ENCODE measurements around the gene KIAA1614. TPM values are rescaled to one million over a fixed set of nuclear protein-coding genes. Genes with fewer than 3 reads are reported as not detected.
A peak's percentile ranks its signal among the peaks of the same experiment; 100 is the strongest.

The KIAA1614 gene
- total RNA-seq, 1 donor from 2014 or later, result 6.6 TPM

DNA sequence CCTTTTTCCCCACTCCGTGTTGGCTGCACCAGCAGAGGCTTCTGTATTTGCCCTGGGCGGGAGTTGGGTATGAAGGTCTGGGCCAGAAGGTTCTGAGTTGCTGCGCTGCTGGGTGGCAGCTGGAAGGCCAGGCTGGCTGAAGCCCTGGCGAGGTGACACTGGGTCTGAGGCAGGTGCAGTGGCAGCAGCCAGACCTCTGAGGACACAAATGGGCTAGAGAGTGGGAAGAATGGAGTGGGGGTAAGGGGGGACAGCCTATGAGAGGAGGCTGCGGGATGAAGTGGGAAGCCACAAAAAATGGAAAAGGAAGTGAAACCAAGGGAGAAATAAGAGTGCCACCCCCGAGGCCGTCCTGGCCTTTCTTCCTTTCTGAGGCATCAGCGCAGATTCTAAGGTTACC is 56.7 kb downstream of the KIAA1614 start:
- DNase-seq (ENCODE audit: extremely low spot score, unreplicated experiment), result no peak
- TF ChIP-seq, protein P1, sequence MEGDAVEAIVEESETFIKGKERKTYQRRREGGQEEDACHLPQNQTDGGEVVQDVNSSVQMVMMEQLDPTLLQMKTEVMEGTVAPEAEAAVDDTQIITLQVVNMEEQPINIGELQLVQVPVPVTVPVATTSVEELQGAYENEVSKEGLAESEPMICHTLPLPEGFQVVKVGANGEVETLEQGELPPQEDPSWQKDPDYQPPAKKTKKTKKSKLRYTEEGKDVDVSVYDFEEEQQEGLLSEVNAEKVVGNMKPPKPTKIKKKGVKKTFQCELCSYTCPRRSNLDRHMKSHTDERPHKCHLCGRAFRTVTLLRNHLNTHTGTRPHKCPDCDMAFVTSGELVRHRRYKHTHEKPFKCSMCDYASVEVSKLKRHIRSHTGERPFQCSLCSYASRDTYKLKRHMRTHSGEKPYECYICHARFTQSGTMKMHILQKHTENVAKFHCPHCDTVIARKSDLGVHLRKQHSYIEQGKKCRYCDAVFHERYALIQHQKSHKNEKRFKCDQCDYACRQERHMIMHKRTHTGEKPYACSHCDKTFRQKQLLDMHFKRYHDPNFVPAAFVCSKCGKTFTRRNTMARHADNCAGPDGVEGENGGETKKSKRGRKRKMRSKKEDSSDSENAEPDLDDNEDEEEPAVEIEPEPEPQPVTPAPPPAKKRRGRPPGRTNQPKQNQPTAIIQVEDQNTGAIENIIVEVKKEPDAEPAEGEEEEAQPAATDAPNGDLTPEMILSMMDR (IDR thresholded peaks at IDR 0.05), result no peak
- H3K9me3 Mint-ChIP-seq (ENCODE audit: unreplicated experiment), result no peaks in the 10 kb centered on the region
- no peak overlapping the region for H3K4me3 Mint-ChIP-seq (ENCODE audit: unreplicated experiment)
- peaks cover 55% of the 10 kb centered on the region for H3K36me3 Mint-ChIP-seq (ENCODE audit: unreplicated experiment)
- no peaks in the 10 kb centered on the region for H3K27me3 Mint-ChIP-seq (ENCODE audit: unreplicated experiment)
- no peak overlapping the region for H3K27ac Mint-ChIP-seq (ENCODE audit: unreplicated experiment)
- peaks cover 10% of the 10 kb centered on the region for H3K4me1 Mint-ChIP-seq (ENCODE audit: unreplicated experiment)

- TF ChIP-seq, protein P1 (IDR thresholded peaks at IDR 0.05), result no peak
- no peak overlapping the region for H3K4me3 Mint-ChIP-seq (ENCODE audit: unreplicated experiment)
- peaks cover 61% of the 10 kb centered on the region for H3K36me3 Mint-ChIP-seq (ENCODE audit: unreplicated experiment)
- peaks cover 10% of the 10 kb centered on the region for H3K4me1 Mint-ChIP-seq (ENCODE audit: unreplicated experiment)
- DNase-seq (ENCODE audit: extremely low spot score, unreplicated experiment), result no peak
- no peak overlapping the region for H3K27ac Mint-ChIP-seq (ENCODE audit: unreplicated experiment)
- no peaks in the 10 kb centered on the region for H3K27me3 Mint-ChIP-seq (ENCODE audit: unreplicated experiment)
- H3K9me3 Mint-ChIP-seq (ENCODE audit: unreplicated experiment), result no peaks in the 10 kb centered on the region
Observed at GRCh38 chr1:180970333-180971079, 57.8 kb downstream of the KIAA1614 start.

DNA sequence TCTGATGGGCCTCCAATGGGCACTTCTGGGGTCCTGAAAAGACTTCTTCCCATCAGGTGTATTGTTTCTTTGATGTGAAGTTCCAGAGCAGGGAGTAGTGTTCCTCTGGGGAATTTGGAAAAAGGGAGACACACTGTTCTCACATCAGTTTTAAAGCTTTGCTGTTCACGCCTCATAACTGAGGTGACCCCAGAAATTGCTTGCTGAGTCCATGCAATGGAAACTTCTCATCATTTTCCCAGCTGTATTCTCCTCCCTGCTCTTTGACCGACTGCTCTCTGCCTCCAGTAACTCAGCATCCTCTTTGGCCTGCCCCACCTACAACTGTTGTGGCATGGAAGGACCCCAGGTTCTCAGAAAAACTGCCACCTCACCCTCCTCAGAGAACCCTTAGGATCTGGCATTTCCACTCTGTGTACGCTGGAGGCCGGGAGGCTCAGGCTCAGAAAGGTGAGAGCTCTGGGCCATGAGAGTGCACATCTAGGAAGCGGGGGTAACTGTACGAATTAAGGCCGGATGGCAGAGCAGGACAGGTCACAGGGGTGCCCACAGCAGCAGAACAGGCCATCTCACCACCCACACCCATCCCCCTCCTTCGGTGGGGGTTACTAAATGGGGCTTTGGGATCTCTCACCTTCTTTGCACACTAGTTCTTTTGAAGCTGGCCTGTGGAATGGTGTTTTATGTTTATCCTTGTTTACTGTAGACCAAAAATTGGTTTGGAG is 58.7 kb downstream of the KIAA1614 start:
- H3K27ac Mint-ChIP-seq (ENCODE audit: unreplicated experiment), result no peak overlapping the region
- no peaks in the 10 kb centered on the region for H3K27me3 Mint-ChIP-seq (ENCODE audit: unreplicated experiment)
- DNase-seq (ENCODE audit: extremely low spot score, unreplicated experiment), result peak; percentile 44
- no peak overlapping the region for H3K4me3 Mint-ChIP-seq (ENCODE audit: unreplicated experiment)
- peaks cover 61% of the 10 kb centered on the region for H3K36me3 Mint-ChIP-seq (ENCODE audit: unreplicated experiment)
- H3K9me3 Mint-ChIP-seq (ENCODE audit: unreplicated experiment), result no peaks in the 10 kb centered on the region
- peaks cover 10% of the 10 kb centered on the region for H3K4me1 Mint-ChIP-seq (ENCODE audit: unreplicated experiment)
- TF ChIP-seq, protein P1 (IDR thresholded peaks at IDR 0.05), result no peak

DNA sequence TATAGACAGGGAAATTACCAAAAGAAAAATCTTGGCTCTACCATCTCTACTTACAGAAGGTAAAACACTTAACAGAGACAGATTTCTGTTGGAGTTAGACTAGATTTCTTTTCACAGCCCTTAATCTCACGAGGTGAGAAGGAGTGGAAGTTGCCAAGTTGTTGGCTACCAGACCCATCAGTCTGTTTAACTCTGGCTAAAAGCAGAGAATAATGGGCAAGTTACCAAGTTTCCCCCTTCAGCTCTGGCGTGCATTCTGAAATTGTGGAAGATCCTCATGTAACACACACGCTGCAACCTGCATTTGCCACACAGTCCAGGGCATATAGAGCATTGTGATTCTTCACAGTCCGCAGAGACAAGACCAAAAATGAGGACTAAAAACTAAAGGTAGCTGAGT is 60.7 kb downstream of the KIAA1614 start:
- Mint-ChIP-seq H3K9me3 (ENCODE audit: unreplicated experiment) (no peaks in the 10 kb centered on the region), H3K4me3 (ENCODE audit: unreplicated experiment) (no peak overlapping the region), H3K4me1 (ENCODE audit: unreplicated experiment) (peaks cover 13% of the 10 kb centered on the region), H3K27ac (ENCODE audit: unreplicated experiment) (no peak overlapping the region), H3K36me3 (ENCODE audit: unreplicated experiment) (peaks cover 63% of the 10 kb centered on the region), H3K27me3 (ENCODE audit: unreplicated experiment) (no peaks in the 10 kb centered on the region)
- TF ChIP-seq, protein P1 (IDR thresholded peaks at IDR 0.05), result no peak
- DNase-seq (ENCODE audit: extremely low spot score, unreplicated experiment), result no peak

- peaks cover 18% of the 10 kb centered on the region for H3K4me1 Mint-ChIP-seq (ENCODE audit: unreplicated experiment)
- peaks cover 66% of the 10 kb centered on the region for H3K36me3 Mint-ChIP-seq (ENCODE audit: unreplicated experiment)
- no peak for DNase-seq (ENCODE audit: extremely low spot score, unreplicated experiment)
- TF ChIP-seq, protein P1 (IDR thresholded peaks at IDR 0.05), result no peak
- H3K27me3 Mint-ChIP-seq (ENCODE audit: unreplicated experiment), result no peaks in the 10 kb centered on the region
- H3K4me3 Mint-ChIP-seq (ENCODE audit: unreplicated experiment), result no peak overlapping the region
- no peak overlapping the region for H3K27ac Mint-ChIP-seq (ENCODE audit: unreplicated experiment)
- H3K9me3 Mint-ChIP-seq (ENCODE audit: unreplicated experiment), result no peaks in the 10 kb centered on the region
Observed at GRCh38 chr1:180974236-180974635, 61.5 kb downstream of the KIAA1614 start.
